DOHH2 (cell line): ENCODE data around the gene PGP.

Experiments
- H3F3A ChIP-seq: fragments of 200-600 bp; sonication (generic), shearing (Covaris generic); 2 replicates; pipeline ENCODE4 v1.6.0; 2016; ENCODE audit warnings: antibody characterized with exemption, mild to moderate bottlenecking; ENCODE audit not compliant: control insufficient read depth, insufficient read depth
- H3K27ac ChIP-seq: fragments of 200-600 bp; sonication (generic); 2 replicates; pipeline ENCODE4 v1.5.1; 2014; ENCODE audit warnings: low read depth, mild to moderate bottlenecking, low read length, moderate library complexity
- H3K27me3 ChIP-seq: fragments of 200-600 bp; sonication (generic); 2 replicates; pipeline ENCODE4 v1.6.1; 2014; ENCODE audit warnings: mild to moderate bottlenecking, low read length, mixed read lengths; ENCODE audit not compliant: control insufficient read depth
- H3K36me3 ChIP-seq: fragments of 200-600 bp; sonication (generic); 2 replicates; pipeline ENCODE4 v1.6.1; 2014; ENCODE audit warnings: mild to moderate bottlenecking, low read length, moderate library complexity, mixed read lengths; ENCODE audit not compliant: control insufficient read depth
- H3K4me1 ChIP-seq: fragments of 200-600 bp; sonication (generic); 2 replicates; pipeline ENCODE4 v1.6.1; 2014; ENCODE audit warnings: mild to moderate bottlenecking, low read length, mixed read lengths; ENCODE audit not compliant: control insufficient read depth
- H3K4me2 ChIP-seq: fragments of 200-600 bp; sonication (generic); 2 replicates; pipeline ENCODE4 v1.6.0; 2014; ENCODE audit warnings: mild to moderate bottlenecking, low read length, moderate library complexity
- H3K4me3 ChIP-seq: fragments of 200-600 bp; sonication (generic); 2 replicates; pipeline ENCODE4 v1.5.1; 2014; ENCODE audit warnings: mild to moderate bottlenecking, low read length, mixed read lengths
- H3K79me2 ChIP-seq: fragments of 200-600 bp; sonication (generic); 2 replicates; pipeline ENCODE4 v1.6.1; 2014; ENCODE audit warnings: mild to moderate bottlenecking, low read length, mixed read lengths; ENCODE audit not compliant: control insufficient read depth
- H3K9me2 ChIP-seq: fragments of 200-600 bp; sonication (generic); replicated peaks from 2 replicates; pipeline ENCODE4 v1.6.1; 2014; ENCODE audit warnings: mild to moderate bottlenecking, low read length, mixed read lengths; ENCODE audit not compliant: control insufficient read depth
- H3K9me3 ChIP-seq: fragments of 200-600 bp; sonication (generic); 2 replicates; pipeline ENCODE4 v1.6.1; 2014; ENCODE audit warnings: antibody characterized with exemption, low read length, mixed read lengths; ENCODE audit not compliant: control insufficient read depth, insufficient read depth
- H4K20me1 ChIP-seq: fragments of 200-600 bp; sonication (generic); 2 replicates; pipeline ENCODE4 v1.6.0; 2014; ENCODE audit warnings: low read depth, mild to moderate bottlenecking, antibody characterized with exemption, low read length, moderate library complexity; ENCODE audit not compliant: control insufficient read depth, insufficient read depth
- CTCF ChIP-seq: fragments of 200-600 bp; sonication (generic); IDR thresholded peaks from one replicate; pipeline ENCODE4 v1.5.1; 2014; ENCODE audit warnings: antibody characterized with exemption, mild to moderate bottlenecking, low read depth, low read length; ENCODE audit not compliant: poor library complexity, severe bottlenecking
- EZH2phosphoT487 ChIP-seq: fragments of 200-600 bp; sonication (generic); IDR thresholded peaks from 2 replicates; pipeline ENCODE4 v1.6.1; 2017; ENCODE audit warnings: borderline replicate concordance, mild to moderate bottlenecking, antibody characterized with exemption, low read length, moderate library complexity, mixed read lengths

The PGP gene

DNA sequence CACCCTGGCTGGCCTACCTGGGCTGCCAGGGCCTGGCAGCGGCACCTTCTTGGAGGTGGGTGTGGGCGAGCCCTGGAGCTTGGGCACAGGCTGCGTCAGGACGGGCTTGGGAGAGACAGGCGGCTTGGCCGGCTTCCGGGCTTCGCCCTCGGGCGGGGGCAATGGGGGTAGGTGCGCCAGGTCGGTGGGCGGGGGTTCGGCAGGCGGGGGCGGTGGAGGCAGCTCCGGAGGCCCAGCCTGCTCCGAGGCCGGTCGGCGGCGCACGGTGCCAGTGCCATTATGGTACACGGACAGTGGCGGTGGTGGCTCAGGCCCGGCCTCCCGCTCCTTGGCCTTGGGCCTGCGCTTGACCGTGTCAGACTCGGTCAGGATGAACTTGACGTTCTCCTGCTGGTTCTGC, 35.1 kb downstream of the PGP start:
- TF ChIP-seq EZH2phosphoT487 (no peak), CTCF (no peak)
- Histone ChIP-seq H3K36me3 (peaks cover 44% of the 10 kb centered on the region), H3K9me2 (no peaks in the 10 kb centered on the region)

DNA sequence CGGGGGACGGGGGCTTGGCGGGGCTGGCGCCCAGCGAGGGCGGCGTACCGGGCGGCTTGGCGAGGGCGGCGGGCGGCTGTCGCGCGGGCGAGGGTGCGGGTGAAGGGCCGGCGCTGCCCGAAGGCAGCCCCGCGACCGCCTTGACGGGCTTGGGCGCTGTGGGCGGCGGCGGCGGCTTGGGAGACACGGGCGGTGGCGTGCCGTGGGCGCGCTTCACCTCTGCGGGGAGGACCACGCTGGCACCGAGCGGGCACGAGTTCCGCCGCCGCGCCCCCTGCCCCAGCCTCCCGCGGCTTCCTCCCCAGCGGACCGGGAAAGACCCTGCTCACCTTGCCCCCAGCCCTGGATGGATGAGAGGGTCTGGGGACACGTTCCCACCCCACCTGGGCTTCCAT, 35.5 kb downstream of the PGP start:
- TF ChIP-seq CTCF (no peak), EZH2phosphoT487 (no peak)
- no peak overlapping the region for H3K4me2 ChIP-seq
- H3K36me3 ChIP-seq, result peaks cover 49% of the 10 kb centered on the region
- H3K27me3 ChIP-seq, result no peaks in the 10 kb centered on the region
- H3K9me3 ChIP-seq, result no peaks in the 10 kb centered on the region
- no peak overlapping the region for H3K4me3 ChIP-seq
- H3K4me1 ChIP-seq, result 0 out of 2 replicates have a peak, but pooled peaks cover 2% of the 10 kb centered on the region
- no peaks in the 10 kb centered on the region for H3K9me2 ChIP-seq
- no peaks in the 10 kb centered on the region for H3K79me2 ChIP-seq
- no peaks in the 10 kb centered on the region for H4K20me1 ChIP-seq
- no peaks in the 10 kb centered on the region for H3F3A ChIP-seq
- H3K27ac ChIP-seq, result no peak overlapping the region

More for the DNA sequence above, 35.1 kb downstream of the PGP start:
- H4K20me1 ChIP-seq, result no peaks in the 10 kb centered on the region
- H3K27ac ChIP-seq, result no peak overlapping the region
- H3K4me1 ChIP-seq, result 0 out of 2 replicates have a peak, but pooled peaks cover 2% of the 10 kb centered on the region
- H3K4me3 ChIP-seq, result no peak overlapping the region
- H3K4me2 ChIP-seq, result no peak overlapping the region
- H3K79me2 ChIP-seq, result no peaks in the 10 kb centered on the region
- no peaks in the 10 kb centered on the region for H3K27me3 ChIP-seq
- no peaks in the 10 kb centered on the region for H3F3A ChIP-seq
- H3K9me3 ChIP-seq, result no peaks in the 10 kb centered on the region

- H3K27me3 ChIP-seq, result no peaks in the 10 kb centered on the region
- peaks cover 52% of the 10 kb centered on the region for H3K36me3 ChIP-seq
- no peak overlapping the region for H3K4me3 ChIP-seq
- 0 out of 2 replicates have a peak, but pooled peaks cover 1% of the 10 kb centered on the region for H3K4me1 ChIP-seq
- no peaks in the 10 kb centered on the region for H3K9me2 ChIP-seq
- no peak overlapping the region for H3K27ac ChIP-seq
- H3K79me2 ChIP-seq, result no peaks in the 10 kb centered on the region
- no peaks in the 10 kb centered on the region for H3F3A ChIP-seq
- TF ChIP-seq EZH2phosphoT487 (no peak), CTCF (no peak)
- no peak overlapping the region for H3K4me2 ChIP-seq
- no peaks in the 10 kb centered on the region for H4K20me1 ChIP-seq
- H3K9me3 ChIP-seq, result no peaks in the 10 kb centered on the region
Observed at GRCh38 chr16:2178321-2179106, 36.1 kb downstream of the PGP start.
